HepG2 (cell line): ENCODE measurements around the gene HBQ1. TPM values are rescaled to one million over a fixed set of nuclear protein-coding genes. Genes with fewer than 3 reads are reported as not detected.

Experiments used
- DRAP1 ChIP-seq: IDR thresholded peaks from 2 replicates; pipeline ENCODE4 v1.6.1; 2016; ENCODE audit warnings: missing genetic modification reagents, missing compliant biosample characterization
- FOXA3 ChIP-seq: IDR thresholded peaks from 2 replicates; pipeline ENCODE4 v1.6.1; 2016; ENCODE audit warnings: missing genetic modification reagents, missing compliant biosample characterization
- FOXM1 ChIP-seq: sonication (generic); formaldehyde crosslinking; IDR thresholded peaks from 2 replicates; pipeline ENCODE4 v1.5.0; 2020; ENCODE audit warnings: missing genetic modification reagents
- GTF2F1 ChIP-seq: fragments of 150-350 bp; IDR thresholded peaks from 2 replicates; pipeline ENCODE4 v1.6.1; 2014; ENCODE audit warnings: low read length
- MATR3 ChIP-seq: sonication (generic); formaldehyde crosslinking; IDR thresholded peaks from 2 replicates; pipeline ENCODE4 v1.4.0; 2020; ENCODE audit warnings: missing genetic modification reagents
- PREB ChIP-seq: sonication (generic); formaldehyde crosslinking; IDR thresholded peaks from 2 replicates; pipeline ENCODE4 v1.4.0; 2020; ENCODE audit warnings: missing genetic modification reagents
- PRMT3 ChIP-seq: sonication (generic); formaldehyde crosslinking; IDR thresholded peaks from 2 replicates; pipeline ENCODE4 v1.8.1; 2022; ENCODE audit warnings: low read depth, mild to moderate bottlenecking, moderate library complexity, missing genetic modification reagents, borderline replicate concordance
- SUZ12 ChIP-seq: fragments of 150-350 bp; IDR thresholded peaks from 2 replicates; pipeline ENCODE4 v1.6.1; 2014; ENCODE audit warnings: low read depth, low read length
- ZBED4 ChIP-seq: sonication (generic); formaldehyde crosslinking; IDR thresholded peaks from 2 replicates; pipeline ENCODE4 v1.4.0; 2020; ENCODE audit warnings: missing genetic modification reagents, borderline replicate concordance
- ZBTB20 ChIP-seq: sonication (generic); formaldehyde crosslinking; IDR thresholded peaks from 2 replicates; pipeline ENCODE4 v1.8.1; 2023; ENCODE audit warnings: missing genetic modification reagents, low read depth, mild to moderate bottlenecking, borderline replicate concordance
- ZBTB7B ChIP-seq: sonication (generic); formaldehyde crosslinking; IDR thresholded peaks from 2 replicates; pipeline ENCODE4 v1.4.0; 2020; ENCODE audit warnings: missing genetic modification reagents
- ZNF496 ChIP-seq: sonication (generic); formaldehyde crosslinking; IDR thresholded peaks from 2 replicates; pipeline ENCODE4 v1.8.1; 2023; ENCODE audit warnings: mild to moderate bottlenecking, moderate library complexity, missing genetic modification reagents; ENCODE audit not compliant: insufficient replicate concordance
- ZNF607 ChIP-seq: sonication (generic); formaldehyde crosslinking; IDR thresholded peaks from 2 replicates; pipeline ENCODE4 v1.5.1; 2020; ENCODE audit warnings: missing genetic modification reagents, mild to moderate bottlenecking, borderline replicate concordance
- ZNF672 ChIP-seq: sonication (generic); formaldehyde crosslinking; IDR thresholded peaks from 2 replicates; pipeline ENCODE4 v1.8.1; 2022; ENCODE audit warnings: missing genetic modification reagents
- ZNF780A ChIP-seq: sonication (generic); formaldehyde crosslinking; IDR thresholded peaks from 2 replicates; pipeline ENCODE4 v1.8.0; 2022; ENCODE audit warnings: mild to moderate bottlenecking, missing genetic modification reagents, moderate library complexity
- ZSCAN25 ChIP-seq: sonication (generic); formaldehyde crosslinking; IDR thresholded peaks from 2 replicates; pipeline ENCODE4 v1.8.0; 2022; ENCODE audit warnings: mild to moderate bottlenecking, missing genetic modification reagents
- polyA plus RNA-seq, 8 experiments: library from polyadenylated mRNA; depleted of rRNA in 3 of 8; stranded (reverse) in 7 of 8; unstranded in 1 of 8; fragments of >200 nt; fragmentation: Illumina TruSeq in 4 of 8; extraction: Trizol in 4 of 8; gene quantifications; 2 replicates each; pipeline versions ENCODE4 v1.2.1 to v1.2.3, GENCODE V29; 2011 to 2016; ENCODE audit warnings: low read depth in 4 of 8, missing spikeins in 1 of 8, mixed read lengths in 1 of 8; ENCODE audit not compliant: insufficient read depth in 1 of 8
- total RNA-seq, 5 experiments: library from RNA; depleted of rRNA; stranded (reverse); fragments of >200 nt; fragmentation: Illumina TruSeq; extraction: Trizol; gene quantifications; 2 replicates each; pipeline ENCODE4 v1.2.3, GENCODE V29; 2016; ENCODE audit warnings: low read depth in 1 of 5
- TF ChIP-seq, protein P1 (sequence below): sonication (generic); formaldehyde crosslinking; IDR thresholded peaks from 2 replicates; pipeline ENCODE4 v1.5.1; 2020; ENCODE audit warnings: missing genetic modification reagents, mild to moderate bottlenecking, borderline replicate concordance
- TF ChIP-seq, protein P2 (sequence below): sonication (generic); formaldehyde crosslinking; IDR thresholded peaks from 2 replicates; pipeline ENCODE4 v1.4.0; 2020; ENCODE audit warnings: mild to moderate bottlenecking, low read depth, missing genetic modification reagents

The HBQ1 gene
- total and polyA plus RNA-seq, 2 of the 13 experiments (the other 11 are each of a cell fraction or from before 2014, with no cell fraction given): 4.9 to 7.4 TPM

- TF ChIP-seq, protein P1, sequence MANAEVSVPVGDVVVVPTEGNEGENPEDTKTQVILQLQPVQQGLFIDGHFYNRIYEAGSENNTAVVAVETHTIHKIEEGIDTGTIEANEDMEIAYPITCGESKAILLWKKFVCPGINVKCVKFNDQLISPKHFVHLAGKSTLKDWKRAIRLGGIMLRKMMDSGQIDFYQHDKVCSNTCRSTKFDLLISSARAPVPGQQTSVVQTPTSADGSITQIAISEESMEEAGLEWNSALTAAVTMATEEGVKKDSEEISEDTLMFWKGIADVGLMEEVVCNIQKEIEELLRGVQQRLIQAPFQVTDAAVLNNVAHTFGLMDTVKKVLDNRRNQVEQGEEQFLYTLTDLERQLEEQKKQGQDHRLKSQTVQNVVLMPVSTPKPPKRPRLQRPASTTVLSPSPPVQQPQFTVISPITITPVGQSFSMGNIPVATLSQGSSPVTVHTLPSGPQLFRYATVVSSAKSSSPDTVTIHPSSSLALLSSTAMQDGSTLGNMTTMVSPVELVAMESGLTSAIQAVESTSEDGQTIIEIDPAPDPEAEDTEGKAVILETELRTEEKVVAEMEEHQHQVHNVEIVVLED (CRISPR knock-in tag): peak; percentile 90
- TF ChIP-seq FOXM1 (CRISPR knock-in tag): peak; percentile 88
- peak; percentile 99 for TF ChIP-seq ZNF780A
- peak; percentile 89; the same call in 1 of the 2 replicates for TF ChIP-seq ZBTB20 (CRISPR knock-in tag)
- TF ChIP-seq ZNF496 (CRISPR knock-in tag): peak; percentile 79
- TF ChIP-seq FOXA3 (CRISPR knock-in tag): peak; percentile 78
- peak; percentile 99 for TF ChIP-seq PRMT3 (CRISPR knock-in tag)
- TF ChIP-seq ZBTB7B (CRISPR knock-in tag): peak; percentile 89
- TF ChIP-seq ZNF607 (CRISPR knock-in tag): peak; percentile 99
- TF ChIP-seq DRAP1: 0 out of 2 replicates have a peak, but pooled peaks have one; percentile 16
- peak; percentile 95 for TF ChIP-seq ZSCAN25
- TF ChIP-seq ZNF672 (CRISPR knock-in tag): peak; percentile 96
- TF ChIP-seq, protein P2, sequence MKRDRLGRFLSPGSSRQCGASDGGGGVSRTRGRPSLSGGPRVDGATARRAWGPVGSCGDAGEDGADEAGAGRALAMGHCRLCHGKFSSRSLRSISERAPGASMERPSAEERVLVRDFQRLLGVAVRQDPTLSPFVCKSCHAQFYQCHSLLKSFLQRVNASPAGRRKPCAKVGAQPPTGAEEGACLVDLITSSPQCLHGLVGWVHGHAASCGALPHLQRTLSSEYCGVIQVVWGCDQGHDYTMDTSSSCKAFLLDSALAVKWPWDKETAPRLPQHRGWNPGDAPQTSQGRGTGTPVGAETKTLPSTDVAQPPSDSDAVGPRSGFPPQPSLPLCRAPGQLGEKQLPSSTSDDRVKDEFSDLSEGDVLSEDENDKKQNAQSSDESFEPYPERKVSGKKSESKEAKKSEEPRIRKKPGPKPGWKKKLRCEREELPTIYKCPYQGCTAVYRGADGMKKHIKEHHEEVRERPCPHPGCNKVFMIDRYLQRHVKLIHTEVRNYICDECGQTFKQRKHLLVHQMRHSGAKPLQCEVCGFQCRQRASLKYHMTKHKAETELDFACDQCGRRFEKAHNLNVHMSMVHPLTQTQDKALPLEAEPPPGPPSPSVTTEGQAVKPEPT (CRISPR knock-in tag): peak; percentile 97
- no peak for TF ChIP-seq GTF2F1
- peak; percentile 93; the same call in 1 of the 2 replicates for TF ChIP-seq ZBED4 (CRISPR knock-in tag)
- TF ChIP-seq PREB (CRISPR knock-in tag): no peak; the same call in 1 of the 2 replicates
- TF ChIP-seq MATR3 (CRISPR knock-in tag): no peak
- TF ChIP-seq SUZ12: no peak
Observed at GRCh38 chr16:180681-181564, 664 bp downstream of the HBQ1 start (continued).
